ENCODE results near the gene ESPN.
"Not testable (repeated sequence)": the region's sequence is repeated elsewhere in the genome, so short reads cannot be mapped to it uniquely, and the experiment has no call there.

ESPN gene

GRCh38 chr1:6424619-6425593 lies at the start of gene ESPN:
Gene ESPN, plus strand, starts transcription at chr1:6424776. Its CDS starts 180 bp downstream, at chr1:6424956.
- no peak for DNase-seq

- peak; percentile 5 for DNase-seq
These were observed 46.4 kb upstream of the ESPN start for GRCh38 chr1:6378096-6378746.

GRCh38 chr1:6380037-6380436 lies 44.5 kb upstream of the ESPN start:
- no peak for DNase-seq

GRCh38 chr1:6384135-6384534 lies 40.4 kb upstream of the ESPN start:
- DNase-seq = no peak

- DNase-seq = peak; percentile 46
These were observed 39.6 kb upstream of the ESPN start for GRCh38 chr1:6384962-6385361.

GRCh38 chr1:6385488-6386191 lies 38.9 kb upstream of the ESPN start:
- no peak for DNase-seq

GRCh38 chr1:6386371-6386949 lies 38.1 kb upstream of the ESPN start:
- no peak for DNase-seq

GRCh38 chr1:6389971-6390370 lies 34.6 kb upstream of the ESPN start:
- no peak for DNase-seq

- DNase-seq = no peak
These were observed 32.4 kb upstream of the ESPN start for GRCh38 chr1:6391951-6392808.

GRCh38 chr1:6392809-6393399 lies 31.7 kb upstream of the ESPN start:
- DNase-seq = no peak

- peak; percentile 79 for DNase-seq
These were observed 31.0 kb upstream of the ESPN start, which contains the start of gene ACOT7 for GRCh38 chr1:6393400-6394187. Gene ACOT7, minus strand, starts transcription at chr1:6393767. Its CDS starts 368 bp downstream, at chr1:6393399.

- not testable (repeated sequence) for DNase-seq
These were observed 29.4 kb upstream of the ESPN start for GRCh38 chr1:6395130-6395529.

GRCh38 chr1:6395781-6396244 lies 28.8 kb upstream of the ESPN start:
- not testable (repeated sequence) for DNase-seq

GRCh38 chr1:6396998-6397397 lies 27.6 kb upstream of the ESPN start:
- DNase-seq = no peak

- no peak for DNase-seq
These were observed 26.6 kb upstream of the ESPN start for GRCh38 chr1:6397844-6398441.

- no peak for DNase-seq
These were observed 25.3 kb upstream of the ESPN start for GRCh38 chr1:6399294-6399693.

GRCh38 chr1:6401673-6402072 lies 22.9 kb upstream of the ESPN start:
- DNase-seq = no peak

GRCh38 chr1:6408023-6408422 lies 16.6 kb upstream of the ESPN start:
- no peak for DNase-seq

- no peak for DNase-seq
These were observed 15.5 kb upstream of the ESPN start for GRCh38 chr1:6409053-6409452.

- no peak for DNase-seq
These were observed 14.8 kb upstream of the ESPN start for GRCh38 chr1:6409733-6410132.

Measured in NCI-H446 treated with DMSO at 0.1 percent for 48 hours (cell line).